ES-I3 (cell line): ENCODE data around the gene ALDH5A1.

Source experiments
- H3K36me3 ChIP-seq: 2 replicates; pipeline ENCODE4 v1.6.1; 2013; ENCODE audit warnings: mild to moderate bottlenecking, low read length, control low read depth, moderate library complexity; ENCODE audit not compliant: insufficient read depth
- H3K4me1 ChIP-seq: 2 replicates; pipeline ENCODE4 v1.6.1; 2013; ENCODE audit warnings: mild to moderate bottlenecking, control low read depth, low read length; ENCODE audit not compliant: insufficient read depth
- H3K9ac ChIP-seq: 2 replicates; pipeline ENCODE4 v1.6.1; 2013; ENCODE audit warnings: low read depth, mild to moderate bottlenecking, low read length, moderate library complexity
- H3K9me3 ChIP-seq: 2 replicates; pipeline ENCODE4 v1.6.1; 2013; ENCODE audit warnings: mild to moderate bottlenecking, low read length, moderate library complexity; ENCODE audit not compliant: control insufficient read depth, insufficient read depth

ALDH5A1 gene

DNA sequence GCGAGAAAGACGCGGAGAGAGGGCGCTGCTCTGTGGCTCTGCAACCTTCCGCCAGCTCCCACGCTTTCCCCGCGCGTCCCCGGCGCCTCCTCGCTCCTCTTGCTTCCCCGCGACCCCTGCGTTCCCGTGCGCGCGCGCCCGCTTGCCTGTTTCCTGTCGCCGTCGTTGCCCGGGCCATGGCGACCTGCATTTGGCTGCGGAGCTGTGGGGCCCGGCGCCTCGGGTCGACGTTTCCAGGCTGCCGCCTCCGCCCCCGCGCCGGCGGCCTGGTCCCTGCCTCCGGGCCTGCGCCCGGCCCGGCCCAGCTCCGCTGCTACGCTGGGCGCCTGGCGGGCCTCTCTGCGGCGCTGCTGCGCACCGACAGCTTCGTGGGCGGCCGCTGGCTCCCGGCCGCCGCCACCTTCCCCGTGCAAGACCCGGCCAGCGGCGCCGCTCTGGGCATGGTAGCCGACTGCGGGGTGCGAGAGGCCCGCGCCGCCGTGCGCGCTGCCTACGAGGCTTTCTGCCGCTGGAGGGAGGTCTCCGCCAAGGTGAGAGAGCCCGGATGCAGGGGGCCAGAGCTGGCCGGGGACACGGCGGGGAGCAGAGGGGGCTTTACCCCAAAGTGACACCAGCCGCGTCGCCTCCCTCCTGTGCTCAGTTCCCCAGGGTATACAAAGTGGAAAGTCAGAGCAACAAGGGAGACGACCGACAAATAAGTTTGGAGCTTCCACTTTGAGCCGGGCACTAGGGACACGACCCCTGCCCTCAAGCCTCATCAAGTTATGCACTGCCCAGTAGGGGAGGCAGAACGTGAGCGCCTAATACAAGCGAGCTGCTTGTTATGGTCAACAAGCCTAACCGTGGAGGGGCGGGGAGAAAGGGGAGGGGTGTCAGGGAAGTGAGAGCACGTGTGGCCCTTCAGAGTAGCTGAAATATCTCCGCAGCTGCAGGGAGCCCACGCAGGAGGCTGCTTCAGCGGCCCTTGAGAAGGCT is at the start of gene ALDH5A1:
Gene ALDH5A1 (plus strand): TSS at position 149 of the 975 bp plus-strand sequence. CDS start 28 bp downstream, at position 177.
- H3K4me1 ChIP-seq: peaks cover 3% of the 10 kb centered on the region
- no peaks in the 10 kb centered on the region for H3K36me3 ChIP-seq
- H3K9me3 ChIP-seq: peaks cover 2% of the 10 kb centered on the region; the same call in 1 of the 2 replicates
- peak within 1 kb of the TSS; percentile 59 for H3K9ac ChIP-seq

DNA sequence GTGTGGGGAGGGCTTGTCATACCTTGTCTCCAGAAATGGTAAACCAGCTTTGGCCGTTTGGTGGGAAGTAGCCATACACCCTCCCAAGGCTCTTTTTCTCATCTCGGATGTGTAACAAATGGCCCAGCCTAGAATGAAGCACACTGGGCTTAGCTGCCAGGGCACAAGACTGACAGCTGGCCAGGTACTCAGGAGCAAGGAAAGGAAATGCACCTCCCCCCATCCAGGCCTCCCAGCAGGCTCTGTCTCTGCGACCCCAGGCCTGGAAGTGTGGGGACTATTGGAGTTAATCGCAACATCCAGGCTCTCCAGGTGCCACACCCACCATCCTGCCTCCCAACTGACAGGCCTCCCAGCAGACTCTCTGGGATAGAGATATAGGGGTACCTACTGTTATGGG is 49.1 kb upstream of the ALDH5A1 start:
- Histone ChIP-seq H3K9me3 (no peaks in the 10 kb centered on the region), H3K36me3 (no peaks in the 10 kb centered on the region), H3K4me1 (peaks cover 13% of the 10 kb centered on the region; the same call in 1 of the 2 replicates), H3K9ac (no peak overlapping the region)

- H3K4me1 ChIP-seq: peaks cover 10% of the 10 kb centered on the region; the same call in 1 of the 2 replicates
- no peaks in the 10 kb centered on the region for H3K9me3 ChIP-seq
- H3K9ac ChIP-seq: no peak overlapping the region
- no peaks in the 10 kb centered on the region for H3K36me3 ChIP-seq
Observed at GRCh38 chr6:24446670-24447069, 48.1 kb upstream of the ALDH5A1 start.

- Histone ChIP-seq H3K4me1 (peaks cover 10% of the 10 kb centered on the region; the same call in 1 of the 2 replicates), H3K36me3 (no peaks in the 10 kb centered on the region), H3K9ac (no peak overlapping the region), H3K9me3 (no peaks in the 10 kb centered on the region)
Observed at GRCh38 chr6:24448396-24448795, 46.4 kb upstream of the ALDH5A1 start.

DNA sequence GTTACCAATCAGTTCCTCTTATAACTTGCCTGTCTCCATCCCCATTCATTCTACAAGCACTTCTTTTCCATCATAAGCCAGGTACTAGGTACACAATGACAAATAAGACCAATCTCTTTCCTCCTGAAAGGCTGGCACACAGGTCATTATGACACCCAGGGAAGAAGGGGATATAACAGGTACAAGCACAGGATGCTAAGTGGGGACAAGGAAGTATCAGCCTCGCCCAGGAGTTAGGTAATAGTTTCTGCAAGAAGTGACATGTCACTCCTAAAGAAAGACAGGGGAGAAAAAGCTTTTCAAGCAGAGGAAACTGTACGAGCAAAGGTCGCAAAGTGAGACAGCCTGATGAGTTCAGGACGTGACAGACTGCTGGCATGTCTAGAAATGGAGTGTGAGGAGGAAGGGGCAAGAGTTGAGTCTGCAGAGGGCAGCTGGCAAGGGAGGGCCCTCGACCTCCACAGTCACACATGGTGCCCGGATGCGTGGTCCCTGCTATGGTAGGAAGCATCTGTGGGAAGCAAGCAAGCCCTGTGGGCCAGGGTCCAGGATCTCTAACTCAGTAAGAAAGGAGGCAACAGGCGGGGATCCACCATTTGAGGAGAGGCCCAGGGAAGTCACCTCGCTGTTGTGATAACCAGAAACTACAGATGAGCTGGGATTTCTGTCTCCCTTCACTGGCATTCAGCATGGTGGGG is 45.8 kb upstream of the ALDH5A1 start:
- Histone ChIP-seq H3K9ac (no peak overlapping the region), H3K36me3 (no peaks in the 10 kb centered on the region), H3K9me3 (no peaks in the 10 kb centered on the region), H3K4me1 (peaks cover 10% of the 10 kb centered on the region; the same call in 1 of the 2 replicates)

DNA sequence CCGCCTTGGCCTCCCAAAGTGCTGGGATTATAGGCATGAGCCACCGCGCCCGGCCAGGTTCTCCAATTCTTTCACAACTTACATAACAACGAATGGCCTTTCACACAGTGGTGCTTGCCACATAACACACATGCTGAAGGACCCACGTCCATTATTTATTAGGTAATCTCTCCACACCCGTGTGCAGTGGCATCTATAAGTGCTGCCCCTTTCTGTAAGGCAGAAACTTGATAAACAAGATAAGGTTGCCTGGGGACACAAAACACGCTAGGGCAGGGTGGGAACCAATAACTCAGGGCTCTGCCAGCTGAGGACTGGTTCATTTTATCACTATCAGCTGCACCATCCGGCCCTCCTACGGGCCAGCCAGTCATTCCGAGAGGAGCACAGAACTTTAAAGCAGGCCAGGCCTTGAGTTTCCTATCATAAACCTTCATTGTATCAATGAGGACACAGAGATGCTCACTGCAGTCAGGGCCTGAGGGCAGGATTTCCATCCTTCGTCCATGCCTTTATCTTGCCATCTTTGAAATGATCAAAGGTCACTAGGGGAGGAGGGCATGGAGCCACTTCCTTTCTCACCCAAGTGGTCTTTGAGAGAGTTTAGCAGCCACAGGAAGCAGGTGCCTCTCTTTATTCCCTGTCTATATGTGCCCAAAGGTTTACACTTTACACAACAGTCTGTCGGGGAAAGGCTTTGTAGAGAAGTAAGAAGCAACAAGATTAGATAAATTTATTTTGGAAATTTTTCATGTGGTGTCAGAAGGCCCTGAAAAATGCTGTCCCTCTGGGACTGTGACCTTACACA is 43.0 kb upstream of the ALDH5A1 start:
- H3K9me3 ChIP-seq: no peaks in the 10 kb centered on the region
- H3K9ac ChIP-seq: no peak overlapping the region
- no peaks in the 10 kb centered on the region for H3K36me3 ChIP-seq

GRCh38 chr6:24453921-24454320 is 40.8 kb upstream of the ALDH5A1 start:
- no peaks in the 10 kb centered on the region for H3K4me1 ChIP-seq
- H3K9ac ChIP-seq: no peak overlapping the region
- H3K36me3 ChIP-seq: no peaks in the 10 kb centered on the region
- no peaks in the 10 kb centered on the region for H3K9me3 ChIP-seq

More for the DNA sequence above, 43.0 kb upstream of the ALDH5A1 start:
- no peaks in the 10 kb centered on the region for H3K4me1 ChIP-seq

DNA sequence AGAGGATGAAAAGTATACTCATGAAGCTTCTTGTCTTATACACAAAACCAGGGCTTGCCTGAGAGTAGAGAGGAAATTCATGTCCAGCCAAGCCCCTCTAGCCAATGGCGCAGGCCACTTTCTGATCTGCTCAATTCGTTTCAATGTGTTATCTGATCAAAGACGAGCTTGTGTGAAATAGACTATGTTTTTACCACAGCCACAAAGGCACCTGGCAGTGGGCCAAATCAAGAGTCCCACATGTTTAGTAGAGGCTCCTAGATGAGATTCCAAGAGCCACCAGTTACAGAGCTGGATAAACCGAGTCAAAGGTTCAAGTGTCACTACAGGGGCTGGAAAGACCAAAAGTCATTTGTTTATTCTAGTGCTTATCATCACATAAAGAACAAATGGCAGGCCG is 40.3 kb upstream of the ALDH5A1 start:
- Histone ChIP-seq H3K4me1 (no peaks in the 10 kb centered on the region), H3K36me3 (no peaks in the 10 kb centered on the region), H3K9me3 (no peaks in the 10 kb centered on the region), H3K9ac (no peak overlapping the region)

- no peaks in the 10 kb centered on the region for H3K4me1 ChIP-seq
- H3K36me3 ChIP-seq: no peaks in the 10 kb centered on the region
- no peaks in the 10 kb centered on the region for H3K9me3 ChIP-seq
- no peak overlapping the region for H3K9ac ChIP-seq
Observed at GRCh38 chr6:24455061-24455460, 39.7 kb upstream of the ALDH5A1 start.

GRCh38 chr6:24458134-24458533 is 36.6 kb upstream of the ALDH5A1 start:
- no peaks in the 10 kb centered on the region for H3K4me1 ChIP-seq
- H3K9me3 ChIP-seq: no peaks in the 10 kb centered on the region
- no peaks in the 10 kb centered on the region for H3K36me3 ChIP-seq
- H3K9ac ChIP-seq: no peak overlapping the region

- H3K4me1 ChIP-seq: no peaks in the 10 kb centered on the region
- H3K36me3 ChIP-seq: no peaks in the 10 kb centered on the region
- H3K9me3 ChIP-seq: no peaks in the 10 kb centered on the region
- H3K9ac ChIP-seq: no peak overlapping the region
Observed at GRCh38 chr6:24458941-24459340, 35.8 kb upstream of the ALDH5A1 start.

DNA sequence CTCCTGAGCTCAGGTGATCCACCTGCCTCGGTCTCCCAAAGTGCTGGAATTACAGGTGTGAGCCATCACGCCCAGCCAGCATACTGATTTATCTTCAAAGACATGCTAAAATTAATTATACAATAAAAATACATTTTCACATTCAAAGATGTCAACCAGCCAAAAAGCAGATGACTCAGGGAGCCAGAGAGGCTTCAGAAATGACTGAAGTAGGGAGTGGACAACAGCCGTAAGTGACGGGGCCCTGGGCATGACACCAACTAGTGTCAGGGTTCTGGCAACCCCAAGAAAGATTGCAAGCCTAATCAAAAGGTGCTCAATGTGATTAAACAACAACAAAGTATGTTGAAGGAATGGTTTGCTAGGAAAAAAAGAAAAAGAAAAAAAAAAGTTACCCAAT is 33.8 kb upstream of the ALDH5A1 start:
- no peaks in the 10 kb centered on the region for H3K9me3 ChIP-seq
- no peaks in the 10 kb centered on the region for H3K4me1 ChIP-seq
- no peak overlapping the region for H3K9ac ChIP-seq
- H3K36me3 ChIP-seq: no peaks in the 10 kb centered on the region

- Histone ChIP-seq H3K9me3 (no peaks in the 10 kb centered on the region), H3K36me3 (no peaks in the 10 kb centered on the region), H3K4me1 (no peaks in the 10 kb centered on the region), H3K9ac (no peak overlapping the region)
Observed at GRCh38 chr6:24464253-24465038, 30.3 kb upstream of the ALDH5A1 start.
